ENCODE results near the gene CHD2.

DNA sequence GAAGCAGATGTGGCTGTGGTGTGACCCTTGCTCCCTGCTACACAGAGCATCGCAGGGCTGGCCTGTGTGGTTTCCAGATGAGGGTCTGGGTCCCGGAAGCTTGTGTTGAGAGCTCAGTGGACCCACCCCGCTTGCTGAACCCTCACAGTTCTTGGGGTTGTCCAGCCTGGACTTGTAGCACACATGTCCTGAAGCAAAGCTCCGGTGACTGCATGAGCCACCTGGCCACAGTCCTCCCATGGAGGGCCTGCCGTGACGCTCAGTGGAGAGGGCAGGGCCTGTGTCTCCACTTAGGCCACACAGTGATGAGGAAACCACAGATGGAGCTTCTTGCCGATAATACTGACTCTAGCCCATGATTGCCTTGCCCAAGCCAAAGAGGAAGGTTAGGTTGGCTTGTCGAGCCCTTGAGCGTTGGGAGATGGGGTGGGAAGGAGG lies 126.3 kb downstream of the CHD2 start:
- TF ChIP-seq, protein P1, sequence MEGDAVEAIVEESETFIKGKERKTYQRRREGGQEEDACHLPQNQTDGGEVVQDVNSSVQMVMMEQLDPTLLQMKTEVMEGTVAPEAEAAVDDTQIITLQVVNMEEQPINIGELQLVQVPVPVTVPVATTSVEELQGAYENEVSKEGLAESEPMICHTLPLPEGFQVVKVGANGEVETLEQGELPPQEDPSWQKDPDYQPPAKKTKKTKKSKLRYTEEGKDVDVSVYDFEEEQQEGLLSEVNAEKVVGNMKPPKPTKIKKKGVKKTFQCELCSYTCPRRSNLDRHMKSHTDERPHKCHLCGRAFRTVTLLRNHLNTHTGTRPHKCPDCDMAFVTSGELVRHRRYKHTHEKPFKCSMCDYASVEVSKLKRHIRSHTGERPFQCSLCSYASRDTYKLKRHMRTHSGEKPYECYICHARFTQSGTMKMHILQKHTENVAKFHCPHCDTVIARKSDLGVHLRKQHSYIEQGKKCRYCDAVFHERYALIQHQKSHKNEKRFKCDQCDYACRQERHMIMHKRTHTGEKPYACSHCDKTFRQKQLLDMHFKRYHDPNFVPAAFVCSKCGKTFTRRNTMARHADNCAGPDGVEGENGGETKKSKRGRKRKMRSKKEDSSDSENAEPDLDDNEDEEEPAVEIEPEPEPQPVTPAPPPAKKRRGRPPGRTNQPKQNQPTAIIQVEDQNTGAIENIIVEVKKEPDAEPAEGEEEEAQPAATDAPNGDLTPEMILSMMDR (IDR thresholded peaks at IDR 0.05) = no peak
- TF ChIP-seq POLR2A (IDR thresholded peaks at IDR 0.05) = no peak

Data from thyroid gland (tissue), 4 donors.